AG04450 (cell line): ENCODE measurements around the gene DOK1. TPM values are rescaled to one million over a fixed set of nuclear protein-coding genes. Genes with fewer than 3 reads are reported as not detected.

Experiments
- CTCF ChIA-PET: fragments of 300-600, 350-600 bp; formaldehyde crosslinking; extraction: SDS; loops from one replicate; lab custom pipeline; 2022; ENCODE audit warnings: antibody characterized with exemption, inconsistent platforms; lab: Charles Lee
- POLR2A ChIA-PET: fragments of 350-600 bp; formaldehyde crosslinking; extraction: SDS; loops from one replicate; lab custom pipeline; 2021; ENCODE audit warnings: antibody characterized with exemption, inconsistent platforms; lab: Yijun Ruan, JAX
- DNase-seq: peaks from one replicate; pipeline ENCODE4 v3.0.0-alpha.2; 2011; ENCODE audit warnings: low read depth, low spot score
- H3K27ac ChIP-seq: one replicate; pipeline ENCODE4 v1.5.1; 2012; ENCODE audit warnings: low read depth, low read length, control low read depth
- H3K27me3 ChIP-seq: one replicate; pipeline ENCODE4 v1.6.0; 2012; ENCODE audit warnings: low read length; ENCODE audit not compliant: control insufficient read depth, insufficient read depth
- H3K4me3 ChIP-seq: 2 replicates; pipeline ENCODE4 v1.5.1; 2011; ENCODE audit warnings: mild to moderate bottlenecking, low read depth, low read length, control low read depth
- H3K9me3 ChIP-seq: 2 replicates; pipeline ENCODE4 v1.5.1; 2012; ENCODE audit warnings: low read length; ENCODE audit not compliant: control insufficient read depth, insufficient read depth
- polyA plus RNA-seq: library from polyadenylated mRNA; depleted of rRNA; stranded (reverse); fragments of >200 nt; gene quantifications from 2 replicates; pipeline ENCODE4 v1.2.3, GENCODE V29; 2011
- TF ChIP-seq, protein P1 (sequence below): IDR thresholded peaks from 2 replicates; pipeline ENCODE4 v1.5.1; 2011; ENCODE audit warnings: low read depth, low read length, control low read depth, inconsistent platforms

The DOK1 gene
- polyA plus RNA-seq, 1 experiment, result 16.8 TPM

GRCh38 chr2:74526649-74527230 is 27.8 kb upstream of the DOK1 start:
- ChIA-PET POLR2A (interaction anchor here (0.9 kb wide), 1 partner anchor 16 kb away, joined by 8 read pairs; no protein-coding TSS in a partner anchor), CTCF (no interaction called here)
- peaks cover 11% of the 10 kb centered on the region for H3K27me3 ChIP-seq
- H3K27ac ChIP-seq, result no peak overlapping the region
- DNase-seq, result no peak
- TF ChIP-seq, protein P1, sequence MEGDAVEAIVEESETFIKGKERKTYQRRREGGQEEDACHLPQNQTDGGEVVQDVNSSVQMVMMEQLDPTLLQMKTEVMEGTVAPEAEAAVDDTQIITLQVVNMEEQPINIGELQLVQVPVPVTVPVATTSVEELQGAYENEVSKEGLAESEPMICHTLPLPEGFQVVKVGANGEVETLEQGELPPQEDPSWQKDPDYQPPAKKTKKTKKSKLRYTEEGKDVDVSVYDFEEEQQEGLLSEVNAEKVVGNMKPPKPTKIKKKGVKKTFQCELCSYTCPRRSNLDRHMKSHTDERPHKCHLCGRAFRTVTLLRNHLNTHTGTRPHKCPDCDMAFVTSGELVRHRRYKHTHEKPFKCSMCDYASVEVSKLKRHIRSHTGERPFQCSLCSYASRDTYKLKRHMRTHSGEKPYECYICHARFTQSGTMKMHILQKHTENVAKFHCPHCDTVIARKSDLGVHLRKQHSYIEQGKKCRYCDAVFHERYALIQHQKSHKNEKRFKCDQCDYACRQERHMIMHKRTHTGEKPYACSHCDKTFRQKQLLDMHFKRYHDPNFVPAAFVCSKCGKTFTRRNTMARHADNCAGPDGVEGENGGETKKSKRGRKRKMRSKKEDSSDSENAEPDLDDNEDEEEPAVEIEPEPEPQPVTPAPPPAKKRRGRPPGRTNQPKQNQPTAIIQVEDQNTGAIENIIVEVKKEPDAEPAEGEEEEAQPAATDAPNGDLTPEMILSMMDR, result no peak
- H3K4me3 ChIP-seq, result no peak overlapping the region
- H3K9me3 ChIP-seq, result peaks cover 10% of the 10 kb centered on the region; the same call in 1 of the 2 replicates

- Histone ChIP-seq H3K4me3 (no peak overlapping the region; the same call in 1 of the 2 replicates), H3K27me3 (peaks cover 3% of the 10 kb centered on the region), H3K27ac (no peak overlapping the region), H3K9me3 (peaks cover 10% of the 10 kb centered on the region; the same call in 1 of the 2 replicates)
- POLR2A ChIA-PET, result no interaction called here
- CTCF ChIA-PET, result no interaction called here
- no peak for DNase-seq
- TF ChIP-seq, protein P1, result no peak
These were observed 26.8 kb upstream of the DOK1 start for GRCh38 chr2:74527741-74528140.

DNA sequence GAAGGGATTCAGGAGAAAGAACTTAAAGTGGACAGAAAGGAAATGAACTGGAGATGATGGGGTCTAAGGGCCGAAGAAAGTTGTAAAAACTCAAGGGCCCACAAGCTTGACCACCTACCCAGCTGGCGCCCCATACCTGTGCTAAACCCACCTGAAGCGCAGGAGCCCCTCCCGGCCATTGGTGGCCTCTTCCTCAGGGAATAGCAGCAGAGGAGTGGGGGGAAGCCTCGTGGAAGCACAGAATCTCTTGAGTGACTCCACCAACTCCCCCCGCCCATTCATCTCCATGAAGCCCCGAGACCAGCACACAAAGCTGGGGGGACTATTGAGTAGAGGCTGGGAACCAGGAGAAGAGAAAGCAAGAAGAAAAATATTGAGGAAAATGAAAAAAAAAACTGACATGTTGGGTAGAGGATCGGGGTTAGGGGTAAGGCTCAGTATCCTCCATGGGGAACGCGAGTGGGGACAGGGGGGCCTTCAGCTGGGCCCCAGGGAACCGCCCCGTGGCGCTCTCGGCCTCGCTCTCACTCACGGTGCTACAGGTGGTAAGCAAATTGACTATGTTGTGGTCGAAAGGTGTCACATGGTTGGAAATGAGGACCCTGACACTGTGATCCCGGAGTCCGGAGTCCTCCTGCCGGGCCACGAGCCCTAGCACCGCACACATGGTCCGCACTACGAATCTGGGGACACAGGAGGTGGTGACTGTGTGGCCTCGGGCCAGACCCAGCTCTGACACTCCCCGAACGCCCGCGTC is 25.7 kb upstream of the DOK1 start:
- Histone ChIP-seq H3K27ac (peak overlapping the region; percentile 77), H3K4me3 (peak overlapping the region; percentile 100), H3K9me3 (peaks cover 10% of the 10 kb centered on the region; the same call in 1 of the 2 replicates), H3K27me3 (no peaks in the 10 kb centered on the region)
- CTCF ChIA-PET, result interaction anchor here (0.7 to 1.8 kb wide), 2 partner anchors 45 to 60 kb away, joined by 3 to 9 read pairs; partner anchors contain the start of genes CCDC142 and TTC31
- POLR2A ChIA-PET, result interaction anchor here (0.9 to 2.0 kb wide), 4 partner anchors 25 to 70 kb away, joined by 3 to 16 read pairs (median 10); partner anchors contain the start of genes CCDC142, LOXL3, TTC31 and WBP1
- TF ChIP-seq, protein P1, result no peak
- DNase-seq, result no peak

DNA sequence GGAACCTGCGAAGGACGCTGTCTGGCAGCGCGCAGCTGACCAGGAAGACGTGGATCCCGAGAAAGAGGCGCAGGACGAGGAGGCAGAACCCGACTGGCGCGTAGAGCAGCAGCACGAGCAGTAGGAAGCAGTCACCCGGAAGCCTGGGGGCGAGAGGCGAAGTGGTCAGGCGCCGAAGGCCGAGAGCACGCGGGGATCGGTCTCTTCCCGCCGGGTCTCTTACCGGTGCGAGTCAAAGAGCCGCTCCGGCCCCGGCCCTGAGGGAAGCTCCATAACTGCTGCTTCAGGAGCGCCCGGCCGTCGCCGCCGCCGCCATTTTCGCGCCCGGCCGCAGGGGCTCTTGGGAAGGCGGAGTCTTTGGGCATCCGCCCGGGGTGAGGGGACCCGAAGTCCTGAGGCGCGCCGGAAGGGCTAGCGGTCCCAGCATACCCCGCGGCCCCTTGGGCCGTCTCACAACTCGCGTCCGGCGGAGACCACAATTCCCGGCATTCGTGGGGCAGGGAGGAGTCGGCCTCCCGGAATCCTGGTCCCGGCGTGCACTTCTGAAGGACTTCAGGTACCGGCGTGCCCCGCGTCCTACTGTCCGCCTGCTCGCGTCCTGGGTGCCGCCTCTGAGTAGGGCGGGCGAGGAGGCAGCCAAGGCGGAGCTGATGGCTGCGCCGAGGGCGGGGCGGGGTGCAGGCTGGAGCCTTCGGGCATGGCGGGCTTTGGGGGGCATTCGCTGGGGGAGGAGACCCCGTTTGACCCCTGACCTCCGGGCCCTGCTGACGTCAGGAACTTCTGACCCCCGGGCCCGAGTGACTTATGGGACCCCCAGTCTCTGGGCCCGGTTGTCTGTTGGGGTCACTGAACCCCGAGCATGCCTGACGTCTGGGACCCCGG is 24.9 kb upstream of the DOK1 start, which contains the start of the genes AUP1 and HTRA2:
AUP1 (minus strand) TSS at position 350 of the 882 bp plus-strand sequence; CDS start at position 273, 77 bp downstream.
HTRA2 (plus strand) TSS at position 577 of the 882 bp plus-strand sequence; CDS start at position 651, 74 bp downstream.
- no peaks in the 10 kb centered on the region for H3K27me3 ChIP-seq
- peaks cover 10% of the 10 kb centered on the region; the same call in 1 of the 2 replicates for H3K9me3 ChIP-seq
- TF ChIP-seq, protein P1, result no peak
- peak within 1 kb of the TSS; percentile 100 for H3K4me3 ChIP-seq
- peak; percentile 98 for DNase-seq
- H3K27ac ChIP-seq, result peak within 1 kb of the TSS; percentile 77
- POLR2A ChIA-PET, result interaction anchor here (0.6 to 2.0 kb wide), 9 partner anchors 24 to 71 kb away, joined by 3 to 16 read pairs (median 4); partner anchors contain the start of genes CCDC142, LBX2, LOXL3 and TTC31
- CTCF ChIA-PET, result interaction anchor here (0.7 to 1.8 kb wide), 2 partner anchors 46 to 59 kb away, joined by 3 to 9 read pairs; partner anchors contain the start of genes CCDC142 and TTC31
